Common myeloid progenitor, CD34-positive (primary cell): ENCODE results near the gene SLC38A8.

Experiments used
- CTCF ChIA-PET: fragments of 350-600 bp; sonication (Branson Sonifier 250); formaldehyde crosslinking; loops from one replicate; lab custom pipeline; 2021; ENCODE audit warnings: antibody characterized with exemption; lab: Charles Lee
- POLR2A ChIA-PET: fragments of 350-600 bp; sonication (Branson Sonifier 250); formaldehyde crosslinking; loops from one replicate; lab custom pipeline; 2021; ENCODE audit warnings: antibody characterized with exemption; lab: Charles Lee
- DNase-seq, 3 donors: peaks; one replicate each; pipeline versions ENCODE4 v3.0.0 to v3.0.0-alpha.2; 2013
- H3K27ac ChIP-seq, 2 experiments: 1 replicate in 1 of 2; 2 replicates in 1 of 2; pipeline ENCODE4 v1.7.0; 2013; ENCODE audit warnings: inconsistent platforms in 2 of 2, low read length in 2 of 2, mild to moderate bottlenecking in 2 of 2, low read depth in 1 of 2, moderate library complexity in 1 of 2; ENCODE audit not compliant: severe bottlenecking in 2 of 2, insufficient read depth in 1 of 2, poor library complexity in 1 of 2
- H3K27me3 ChIP-seq, 5 experiments: replicated peaks in 2 of 5; 1 replicate in 3 of 5; 2 replicates in 2 of 5; pipeline versions ENCODE4 v1.6.1 to v1.7.0; 2013; ENCODE audit warnings: low read length in 4 of 5, mild to moderate bottlenecking in 2 of 5, moderate library complexity in 2 of 5, inconsistent platforms in 1 of 5; ENCODE audit not compliant: insufficient read depth in 5 of 5, control insufficient read depth in 4 of 5
- H3K36me3 ChIP-seq, 4 experiments: 1 replicate in 2 of 4; 2 replicates in 2 of 4; pipeline versions ENCODE4 v1.6.1 to v1.7.0; 2013; ENCODE audit warnings: low read length in 3 of 4, control low read depth in 1 of 4, mild to moderate bottlenecking in 1 of 4; ENCODE audit not compliant: control insufficient read depth in 4 of 4, insufficient read depth in 4 of 4
- H3K4me1 ChIP-seq, 4 experiments: 1 replicate in 3 of 4; 2 replicates in 1 of 4; pipeline versions ENCODE4 v1.6.1 to v1.7.1; 2013; ENCODE audit warnings: low read length in 3 of 4, mild to moderate bottlenecking in 3 of 4, control low read depth in 1 of 4, inconsistent platforms in 1 of 4, moderate library complexity in 1 of 4; ENCODE audit not compliant: control insufficient read depth in 4 of 4, insufficient read depth in 4 of 4; ENCODE audit errors: control extremely low read depth in 1 of 4
- H3K4me3 ChIP-seq, 7 experiments: 1 replicate in 4 of 7; 2 replicates in 3 of 7; pipeline versions ENCODE4 v1.5.1 to v1.7.0; 2013; ENCODE audit warnings: mild to moderate bottlenecking in 7 of 7, low read length in 6 of 7, moderate library complexity in 6 of 7, inconsistent platforms in 2 of 7, low read depth in 2 of 7, control low read depth in 1 of 7; ENCODE audit not compliant: insufficient read depth in 4 of 7, control insufficient read depth in 1 of 7; ENCODE audit errors: extremely low read depth in 1 of 7
- H3K9me3 ChIP-seq, 5 experiments: 1 replicate in 4 of 5; 2 replicates in 1 of 5; pipeline versions ENCODE4 v1.6.1 to v1.7.1; 2013; ENCODE audit warnings: low read length in 4 of 5, mild to moderate bottlenecking in 2 of 5, inconsistent platforms in 1 of 5, low read depth in 1 of 5, moderate library complexity in 1 of 5; ENCODE audit not compliant: control insufficient read depth in 4 of 5, insufficient read depth in 2 of 5; ENCODE audit errors: control extremely low read depth in 1 of 5
- WGBS: methylation state at CpG from one replicate; pipeline ENCODE4 v1.1.5; 2013; ENCODE audit not compliant: insufficient coverage; 5-methylcytosine and 5-hydroxymethylcytosine counted together

Gene SLC38A8

DNA sequence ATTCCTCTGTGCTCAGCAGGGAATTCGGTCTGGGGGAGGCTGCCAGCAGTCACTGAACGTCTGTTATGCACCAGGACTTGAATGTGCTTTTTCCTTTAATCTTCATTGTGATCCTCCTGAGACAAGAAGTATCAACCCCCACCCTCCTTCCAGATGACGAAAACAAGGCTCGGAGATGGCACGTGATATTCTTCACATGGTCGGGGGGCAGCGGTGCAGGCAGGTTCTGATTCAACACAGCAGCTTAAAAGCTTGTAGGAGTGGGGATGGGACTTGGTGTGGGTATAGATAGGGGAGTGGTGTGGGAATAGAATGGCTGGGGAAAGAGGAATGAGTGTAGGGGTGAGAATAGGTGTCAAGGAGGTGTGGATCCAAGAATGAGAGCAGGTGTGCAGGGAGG, 68.1 kb downstream of the SLC38A8 start:
- ChIA-PET POLR2A (no interaction called here), CTCF (no interaction called here)
- WGBS, result 79% methylated on average over 7 of the region's 7 CpGs
- Histone ChIP-seq H3K4me3 (no peak overlapping the region), H3K36me3 (no peaks in the 10 kb centered on the region), H3K27me3 (peaks cover 3 to 98% (median 26%) of the 10 kb centered on the region in 5 experiments), H3K27ac (no peak overlapping the region), H3K4me1 (no peaks in the 10 kb centered on the region), H3K9me3 (peaks cover 0 to 21% (median 20%) of the 10 kb centered on the region in 5 experiments)
- DNase-seq, result no peak

DNA sequence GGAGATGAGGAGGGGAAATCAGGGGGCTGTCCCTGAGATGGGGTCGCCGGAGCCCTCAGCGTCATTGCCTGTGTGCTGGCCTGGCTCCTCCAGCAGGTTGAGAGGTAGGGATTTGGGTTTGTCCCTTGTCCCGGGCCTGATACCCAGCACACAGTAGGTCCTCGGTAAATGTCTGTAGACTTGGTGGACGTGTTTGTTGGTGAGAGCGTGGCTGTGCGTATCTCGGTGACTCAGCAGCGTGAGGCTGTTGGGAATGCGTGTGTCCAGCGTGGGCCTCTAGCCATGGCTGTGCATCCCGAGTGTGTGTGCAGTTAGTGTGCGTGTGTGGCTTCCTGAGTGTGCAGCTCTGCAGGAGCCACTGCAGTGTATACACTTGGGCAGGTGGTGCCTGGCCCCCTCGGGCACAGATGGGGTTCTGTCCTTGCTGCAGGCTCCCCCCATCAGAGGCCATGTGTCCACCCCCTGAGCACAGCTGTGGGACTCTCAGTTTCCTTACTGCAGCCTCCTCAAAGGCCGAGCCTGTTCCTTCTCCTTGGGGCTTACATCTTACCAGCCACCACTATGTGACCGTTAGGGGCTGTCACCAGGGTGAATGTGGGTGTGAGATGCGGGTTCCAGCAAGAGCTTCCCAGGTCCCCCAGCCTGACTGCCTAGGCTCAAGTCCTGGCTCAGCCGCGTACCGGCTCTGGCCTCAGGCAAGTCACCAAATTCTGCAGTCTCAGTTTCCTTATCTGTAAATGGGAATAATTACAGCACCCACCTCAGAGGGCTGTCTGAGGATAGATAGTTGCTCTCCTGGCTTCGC, 68.8 kb downstream of the SLC38A8 start:
- DNase-seq, result no peak
- ChIA-PET CTCF (no interaction called here), POLR2A (no interaction called here)
- WGBS, result 85% methylated on average over 20 of the region's 22 CpGs
- Histone ChIP-seq H3K36me3 (no peaks in the 10 kb centered on the region), H3K4me1 (peaks cover 0 to 2% (median 0%) of the 10 kb centered on the region in 4 experiments), H3K9me3 (peaks cover 0 to 15% (median 13%) of the 10 kb centered on the region in 5 experiments), H3K4me3 (no peak overlapping the region), H3K27me3 (peaks cover 3 to 97% (median 26%) of the 10 kb centered on the region in 5 experiments), H3K27ac (no peak overlapping the region)

DNA sequence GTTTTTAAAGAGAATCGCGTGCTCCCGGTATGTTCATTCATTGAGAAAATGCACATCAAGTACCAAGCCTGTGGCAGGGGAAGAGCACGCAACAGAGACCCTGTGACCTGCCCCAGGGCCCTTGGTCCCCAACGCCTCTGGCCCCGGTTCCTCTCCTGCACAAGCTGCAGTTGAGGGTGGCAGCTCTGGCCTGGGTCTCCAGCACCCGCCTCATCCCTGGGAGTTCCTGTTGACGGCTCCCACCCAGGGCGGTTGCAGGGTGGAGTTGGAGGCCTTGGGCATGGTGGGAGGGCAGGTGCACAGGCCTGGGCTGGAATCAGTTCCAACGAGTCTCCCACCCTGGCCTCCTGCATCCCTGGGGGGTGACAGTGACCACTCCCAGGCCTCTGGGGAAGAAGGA, 69.5 kb downstream of the SLC38A8 start:
- 99% methylated on average over 6 of the region's 10 CpGs for WGBS
- Histone ChIP-seq H3K27ac (no peak overlapping the region), H3K9me3 (peaks cover 0 to 8% (median 6%) of the 10 kb centered on the region in 5 experiments), H3K27me3 (peaks cover 3 to 94% (median 22%) of the 10 kb centered on the region in 5 experiments), H3K36me3 (no peaks in the 10 kb centered on the region), H3K4me3 (no peak overlapping the region), H3K4me1 (peaks cover 0 to 4% (median 0%) of the 10 kb centered on the region in 4 experiments)
- ChIA-PET CTCF (no interaction called here), POLR2A (no interaction called here)
- no peak for DNase-seq

DNA sequence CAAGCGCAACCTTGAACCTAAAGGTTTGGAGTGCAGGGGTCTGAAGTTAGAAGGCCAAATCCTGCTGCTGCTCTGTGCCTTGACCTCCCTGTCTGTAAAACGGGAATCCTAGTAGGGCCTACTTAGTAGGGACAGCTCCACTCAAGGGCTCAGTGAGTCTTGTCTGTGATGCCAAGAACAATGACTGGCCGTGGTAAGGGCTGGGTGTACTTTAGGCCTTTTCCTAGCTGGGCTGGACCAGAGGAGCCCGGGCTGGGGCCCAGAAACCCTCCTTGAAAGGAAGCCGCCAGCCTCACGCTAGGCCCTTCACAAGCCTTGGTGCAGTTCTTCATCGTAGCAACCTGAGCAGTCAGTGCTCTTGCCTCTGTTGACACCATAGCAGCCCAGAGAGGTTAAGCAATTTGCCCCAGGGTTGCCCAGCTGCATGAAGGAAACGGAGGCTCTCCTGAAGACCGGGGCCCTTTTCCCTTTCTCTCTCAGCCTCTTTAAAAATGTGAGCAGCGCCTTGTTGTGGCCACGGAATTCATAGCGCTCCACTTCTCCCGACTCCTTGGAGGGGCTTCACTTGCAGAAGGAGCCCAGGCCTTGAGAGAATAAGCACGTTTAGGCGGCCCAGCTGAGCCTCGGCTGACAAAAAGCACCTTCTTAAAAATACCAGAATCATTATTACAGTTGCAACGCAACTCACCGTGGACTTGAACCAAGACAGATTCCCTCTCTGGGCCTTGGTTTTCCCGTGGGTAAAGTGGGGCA, 70.2 kb downstream of the SLC38A8 start:
- no peak overlapping the region for H3K4me3 ChIP-seq
- CTCF ChIA-PET, result no interaction called here
- H3K4me1 ChIP-seq, result peaks cover 0 to 4% (median 0%) of the 10 kb centered on the region in 4 experiments
- H3K9me3 ChIP-seq, result peaks cover 0 to 2% (median 0%) of the 10 kb centered on the region in 5 experiments
- peaks cover 3 to 94% (median 20%) of the 10 kb centered on the region in 5 experiments for H3K27me3 ChIP-seq
- 92% methylated on average over 18 of the region's 19 CpGs for WGBS
- H3K36me3 ChIP-seq, result no peaks in the 10 kb centered on the region
- DNase-seq, result no peak
- POLR2A ChIA-PET, result no interaction called here
- H3K27ac ChIP-seq, result no peak overlapping the region

DNA sequence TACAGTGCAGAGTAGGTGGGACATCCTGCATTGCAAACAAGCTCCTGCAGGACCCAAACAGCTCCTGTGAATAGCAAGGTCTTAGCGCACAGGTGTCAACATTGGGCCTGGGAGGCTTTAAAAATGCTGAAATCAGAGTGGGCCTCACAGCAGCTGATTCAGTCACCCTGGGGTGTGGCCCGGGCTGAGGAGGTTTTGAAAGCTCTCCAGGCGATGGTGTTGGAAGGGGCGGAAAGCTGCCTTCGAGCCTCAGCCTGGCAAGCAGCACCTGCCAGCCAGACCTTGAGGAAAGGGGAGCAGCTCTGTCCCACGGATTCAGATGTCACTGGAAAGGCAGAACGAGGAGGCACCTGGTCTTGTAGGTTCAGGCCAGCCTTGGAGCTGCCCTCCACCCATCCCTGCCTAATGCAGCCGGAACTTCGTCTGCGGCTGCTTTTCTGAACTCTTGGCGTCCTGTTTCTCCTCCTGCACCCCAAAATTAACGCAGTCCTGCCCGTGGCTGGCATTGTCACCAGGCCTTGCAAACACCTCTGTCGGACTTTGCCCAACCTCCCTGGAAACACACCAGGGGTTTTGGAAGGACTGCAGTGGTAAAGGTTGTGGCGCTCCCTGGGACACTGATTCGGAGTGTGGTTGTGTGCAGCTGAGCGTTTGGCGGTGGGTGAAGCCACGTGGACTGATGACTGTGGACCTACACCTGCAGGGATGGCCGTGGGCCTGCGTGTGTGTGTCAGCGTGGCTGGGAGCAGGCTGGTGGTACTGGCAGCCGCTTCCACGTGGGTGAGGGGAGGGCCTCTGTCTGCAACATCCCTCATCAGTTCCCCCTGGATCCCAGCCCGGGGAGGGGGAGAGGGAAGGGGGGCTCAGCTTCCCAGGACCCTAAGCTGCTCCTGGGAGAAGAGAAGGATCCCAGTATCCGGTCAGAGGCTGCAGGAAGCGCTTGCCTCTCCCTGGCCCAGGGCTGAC, 71.1 kb downstream of the SLC38A8 start:
- WGBS, result 80% methylated on average over 23 of the region's 27 CpGs
- Histone ChIP-seq H3K9me3 (no peaks in the 10 kb centered on the region), H3K27ac (no peak overlapping the region), H3K4me1 (peaks cover 0 to 4% (median 0%) of the 10 kb centered on the region in 4 experiments), H3K27me3 (peaks cover 3 to 92% (median 20%) of the 10 kb centered on the region in 5 experiments), H3K4me3 (no peak overlapping the region), H3K36me3 (no peaks in the 10 kb centered on the region)
- ChIA-PET CTCF (interaction anchor here (0.7 to 2.0 kb wide), 4 partner anchors 56 to 358 kb away, joined by 3 to 9 read pairs (median 4); no protein-coding TSS in a partner anchor), POLR2A (no interaction called here)
- no peak for DNase-seq

DNA sequence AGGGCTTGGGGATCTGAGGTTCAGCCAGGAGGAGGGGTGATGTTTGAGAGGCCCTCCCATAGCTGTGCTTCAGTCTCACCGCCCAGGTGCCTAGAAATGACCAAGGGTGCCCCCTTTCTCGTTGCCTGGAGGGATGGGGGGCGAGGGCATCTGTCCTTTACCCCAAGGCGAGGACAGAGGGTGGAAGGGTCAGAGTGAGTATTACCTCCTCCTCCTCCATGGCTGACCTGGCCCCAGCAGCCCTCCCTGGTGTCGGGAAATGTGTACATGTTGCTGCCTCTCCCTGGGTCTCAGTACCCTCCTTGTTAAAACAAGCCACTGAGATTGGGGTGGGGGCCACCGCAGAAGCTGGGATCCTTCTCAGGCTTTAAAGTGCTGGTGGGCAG, 72.2 kb downstream of the SLC38A8 start:
- ChIA-PET POLR2A (no interaction called here), CTCF (interaction anchor here (1.0 to 2.0 kb wide), 4 partner anchors 14 to 359 kb away, joined by 3 to 9 read pairs (median 5); no protein-coding TSS in a partner anchor)
- 64% methylated on average over 4 of the region's 6 CpGs for WGBS
- Histone ChIP-seq H3K36me3 (no peaks in the 10 kb centered on the region), H3K4me3 (no peak overlapping the region), H3K27me3 (peaks cover 3 to 82% (median 20%) of the 10 kb centered on the region in 5 experiments), H3K27ac (no peak overlapping the region), H3K4me1 (peaks cover 0 to 4% (median 0%) of the 10 kb centered on the region in 4 experiments), H3K9me3 (no peaks in the 10 kb centered on the region)
- DNase-seq, result no peak
